ENCODE data around the gene NALCN. TPM values are rescaled to one million over a fixed set of nuclear protein-coding genes. Genes with fewer than 3 reads are reported as not detected.

The NALCN gene
- total RNA-seq, 2 donors from 2014 or later = 1.6 to 4.6 TPM

DNA sequence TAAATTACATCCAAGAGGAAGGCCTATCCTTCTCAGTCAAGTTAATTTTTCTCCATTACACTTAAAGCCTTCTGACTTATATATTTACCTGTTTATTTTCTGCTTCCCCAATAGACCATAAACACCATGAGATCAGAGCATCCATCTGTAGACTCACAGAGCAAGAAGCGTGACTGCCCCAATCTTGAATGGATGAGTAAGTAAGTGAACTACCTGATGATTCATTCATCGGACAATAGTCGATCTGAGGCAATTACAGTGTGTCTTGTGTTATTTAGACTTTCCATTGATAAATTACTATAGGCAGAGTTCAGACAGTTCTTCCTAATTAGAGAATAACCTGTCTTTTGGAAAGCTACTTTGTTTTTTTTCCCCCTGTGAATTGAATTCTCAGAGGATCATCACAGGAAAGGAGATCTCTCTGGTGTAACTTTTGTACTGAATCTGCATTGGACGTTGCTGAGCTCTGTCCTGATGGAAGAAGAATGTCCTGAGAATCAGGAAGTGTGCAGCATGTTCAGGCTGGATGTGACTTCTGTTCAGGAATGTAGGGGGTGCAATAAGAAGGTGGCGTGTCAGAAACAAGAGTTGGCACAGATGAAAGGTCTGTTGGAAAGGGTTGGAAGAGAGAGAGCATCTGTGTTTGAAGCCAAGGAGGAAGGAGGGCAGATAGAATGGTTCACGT, 367.0 kb downstream of the NALCN start:
- Histone ChIP-seq H3K4me3 (no peak overlapping the region), H3K27me3 (no peaks in the 10 kb centered on the region), H3K27ac (no peak overlapping the region), H3K4me1 (peaks cover 7% of the 10 kb centered on the region), H3K36me3 (replicated peaks in 1 of 2; ENCODE audit: insufficient read depth in 1 of 2, low read depth in 2 of 2) (no peaks in the 10 kb centered on the region), H3K9me3 (peaks cover 0 to 8% (median 0%) of the 10 kb centered on the region in 3 donors)
- 57 to 59% methylated on average over 6 of the region's 6 CpGs for WGBS, 2 donors
- no peak for DNase-seq
- TF ChIP-seq, protein P1, sequence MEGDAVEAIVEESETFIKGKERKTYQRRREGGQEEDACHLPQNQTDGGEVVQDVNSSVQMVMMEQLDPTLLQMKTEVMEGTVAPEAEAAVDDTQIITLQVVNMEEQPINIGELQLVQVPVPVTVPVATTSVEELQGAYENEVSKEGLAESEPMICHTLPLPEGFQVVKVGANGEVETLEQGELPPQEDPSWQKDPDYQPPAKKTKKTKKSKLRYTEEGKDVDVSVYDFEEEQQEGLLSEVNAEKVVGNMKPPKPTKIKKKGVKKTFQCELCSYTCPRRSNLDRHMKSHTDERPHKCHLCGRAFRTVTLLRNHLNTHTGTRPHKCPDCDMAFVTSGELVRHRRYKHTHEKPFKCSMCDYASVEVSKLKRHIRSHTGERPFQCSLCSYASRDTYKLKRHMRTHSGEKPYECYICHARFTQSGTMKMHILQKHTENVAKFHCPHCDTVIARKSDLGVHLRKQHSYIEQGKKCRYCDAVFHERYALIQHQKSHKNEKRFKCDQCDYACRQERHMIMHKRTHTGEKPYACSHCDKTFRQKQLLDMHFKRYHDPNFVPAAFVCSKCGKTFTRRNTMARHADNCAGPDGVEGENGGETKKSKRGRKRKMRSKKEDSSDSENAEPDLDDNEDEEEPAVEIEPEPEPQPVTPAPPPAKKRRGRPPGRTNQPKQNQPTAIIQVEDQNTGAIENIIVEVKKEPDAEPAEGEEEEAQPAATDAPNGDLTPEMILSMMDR (IDR thresholded peaks at IDR 0.05) = no peak
- TF ChIP-seq POLR2A (IDR thresholded peaks at IDR 0.05) = no peak
- ATAC-seq = no peak
- intact Hi-C loops (cut with DNase I) = no loop called here

DNA sequence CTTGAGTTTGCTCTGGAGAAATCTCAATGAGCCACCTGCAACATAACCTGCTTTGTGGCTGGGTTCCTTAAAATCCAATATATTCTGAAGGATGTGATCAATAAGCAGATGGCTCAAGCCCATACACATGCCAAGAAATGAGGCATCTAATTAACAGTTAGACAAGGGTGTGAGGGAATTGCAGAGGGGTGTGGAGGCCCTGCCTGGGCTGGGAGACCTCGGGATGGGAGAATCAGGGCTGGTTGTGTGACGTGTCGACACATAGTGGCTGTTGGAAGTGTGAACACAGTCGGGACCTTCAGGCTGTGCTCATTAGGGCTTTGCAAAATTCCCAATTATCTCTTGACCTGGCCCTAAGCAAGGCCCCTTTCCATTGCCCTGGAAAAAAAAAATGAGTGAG, 379.8 kb downstream of the NALCN start:
- ATAC-seq = no peak
- no peaks in the 10 kb centered on the region for H3K4me1 ChIP-seq
- TF ChIP-seq, protein P1 (IDR thresholded peaks at IDR 0.05) = no peak
- no peak for TF ChIP-seq POLR2A (IDR thresholded peaks at IDR 0.05)
- intact Hi-C loops (cut with DNase I) = no loop called here
- H3K9me3 ChIP-seq = no peaks in the 10 kb centered on the region
- DNase-seq = no peak
- H3K27me3 ChIP-seq = no peaks in the 10 kb centered on the region
- no peak overlapping the region for H3K4me3 ChIP-seq
- no peaks in the 10 kb centered on the region for H3K36me3 ChIP-seq (replicated peaks in 1 of 2; ENCODE audit: insufficient read depth in 1 of 2, low read depth in 2 of 2)
- H3K27ac ChIP-seq = no peak overlapping the region
- 58 to 64% methylated on average over 4 of the region's 4 CpGs for WGBS, 2 donors

DNA sequence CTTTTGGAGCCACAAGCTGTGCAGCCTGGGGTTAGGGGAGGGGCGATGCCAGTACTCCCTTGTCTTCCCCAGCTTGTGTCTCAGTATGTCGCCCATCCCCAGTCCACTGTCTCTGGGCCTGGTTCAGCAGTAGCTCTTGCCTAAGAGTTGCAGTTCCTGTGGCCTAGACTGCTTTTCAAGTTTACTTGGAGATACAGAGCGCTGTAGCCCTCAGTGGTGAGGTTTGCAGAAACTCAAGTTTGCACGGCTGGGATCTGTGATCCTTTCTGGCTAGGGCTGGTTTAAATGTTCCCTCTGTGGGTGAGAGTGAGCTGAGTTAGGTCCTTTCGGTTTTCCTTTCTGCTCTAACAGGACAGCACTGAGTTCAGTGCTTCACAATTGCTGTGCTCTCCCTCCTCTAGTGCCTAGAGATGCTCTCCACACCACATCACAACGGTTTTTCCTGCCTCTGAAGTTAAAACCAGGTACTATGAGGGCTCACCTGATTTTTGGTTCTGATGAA, 381.1 kb downstream of the NALCN start:
- WGBS, 2 donors = 68 to 71% methylated on average over 6 of the region's 6 CpGs
- Histone ChIP-seq H3K4me3 (no peak overlapping the region), H3K27me3 (no peaks in the 10 kb centered on the region), H3K36me3 (replicated peaks in 1 of 2; ENCODE audit: insufficient read depth in 1 of 2, low read depth in 2 of 2) (no peaks in the 10 kb centered on the region), H3K4me1 (no peaks in the 10 kb centered on the region), H3K9me3 (no peaks in the 10 kb centered on the region), H3K27ac (no peak overlapping the region)
- DNase-seq (no peak), ATAC-seq (no peak)
- intact Hi-C loops (cut with DNase I) = no loop called here
- TF ChIP-seq POLR2A (IDR thresholded peaks at IDR 0.05) = no peak
- TF ChIP-seq, protein P1 (IDR thresholded peaks at IDR 0.05) = no peak

DNA sequence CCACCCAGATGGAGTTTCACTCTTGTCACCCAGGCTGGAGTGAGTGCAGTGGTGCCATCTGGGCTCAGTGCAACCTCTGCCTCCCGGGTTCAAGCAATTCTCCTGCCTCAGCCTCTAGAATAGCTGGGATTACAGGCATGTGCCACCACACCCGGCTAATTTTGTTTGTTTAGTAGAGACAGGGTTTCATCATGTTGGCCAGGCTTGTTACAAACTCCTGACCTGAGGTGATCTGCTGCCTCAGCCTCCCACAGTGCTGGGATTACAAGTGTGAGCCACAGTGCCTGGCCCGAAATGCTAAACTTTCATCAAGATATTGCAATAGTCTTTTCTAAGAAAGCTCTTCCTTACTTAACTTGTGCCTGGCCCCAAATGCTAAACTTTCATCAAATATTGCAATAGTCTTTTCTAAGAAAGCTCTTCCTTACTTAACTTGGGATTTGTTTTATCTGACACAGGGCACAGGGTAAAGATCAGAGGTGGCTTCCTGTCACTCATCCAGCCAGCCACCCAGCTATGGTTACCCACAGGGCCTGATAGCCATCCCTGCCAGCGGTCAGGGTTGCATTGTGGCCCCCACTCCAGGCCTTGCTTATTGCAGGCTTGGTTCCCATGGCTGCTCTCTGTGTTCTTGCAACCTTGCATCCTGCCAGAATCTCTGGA, 389.4 kb downstream of the NALCN start:
- Histone ChIP-seq H3K36me3 (replicated peaks in 1 of 2; ENCODE audit: insufficient read depth in 1 of 2, low read depth in 2 of 2) (no peaks in the 10 kb centered on the region), H3K9me3 (no peaks in the 10 kb centered on the region), H3K27ac (no peak overlapping the region), H3K4me1 (no peaks in the 10 kb centered on the region), H3K4me3 (no peak overlapping the region), H3K27me3 (no peaks in the 10 kb centered on the region)
- ATAC-seq (no peak), DNase-seq (no peak)
- intact Hi-C loops (cut with DNase I) = no loop called here
- 64 to 71% methylated on average over 4 of the region's 4 CpGs for WGBS, 2 donors
- no peak for TF ChIP-seq POLR2A (IDR thresholded peaks at IDR 0.05)
- TF ChIP-seq, protein P1 (IDR thresholded peaks at IDR 0.05) = no peak

All from body of pancreas (tissue), 4 donors.